Effector memory CD4-positive, alpha-beta T cell (primary cell): ENCODE data around the gene TMEM163.

Experiments used
- DNase-seq, 3 donors: peaks; one replicate each; pipeline ENCODE4 v3.0.0-alpha.2; 2020
- H3K27ac ChIP-seq: 2 replicates; pipeline ENCODE4 v1.7.0; 2013; ENCODE audit warnings: mild to moderate bottlenecking, low read length, moderate library complexity; ENCODE audit not compliant: insufficient read depth, poor library complexity, severe bottlenecking
- H3K27me3 ChIP-seq: replicated peaks from 2 replicates; pipeline ENCODE4 v1.7.0; 2013; ENCODE audit warnings: mild to moderate bottlenecking, low read length; ENCODE audit not compliant: insufficient read depth, control insufficient read depth, poor library complexity, severe bottlenecking
- H3K36me3 ChIP-seq: 2 replicates; pipeline ENCODE4 v1.7.0; 2013; ENCODE audit warnings: mild to moderate bottlenecking, low read length, moderate library complexity; ENCODE audit not compliant: control insufficient read depth, insufficient read depth
- H3K4me1 ChIP-seq: 2 replicates; pipeline ENCODE4 v1.7.0; 2013; ENCODE audit warnings: low read length, mild to moderate bottlenecking; ENCODE audit not compliant: control insufficient read depth, insufficient read depth, poor library complexity, severe bottlenecking
- H3K4me3 ChIP-seq: 2 replicates; pipeline ENCODE4 v1.7.0; 2013; ENCODE audit warnings: low read length, low read depth, mild to moderate bottlenecking; ENCODE audit not compliant: insufficient read depth, poor library complexity, severe bottlenecking
- H3K9me3 ChIP-seq: 2 replicates; pipeline ENCODE4 v1.7.0; 2013; ENCODE audit warnings: mild to moderate bottlenecking, low read length, moderate library complexity; ENCODE audit not compliant: control insufficient read depth

TMEM163 gene

GRCh38 chr2:134451347-134451630, 267.5 kb downstream of the TMEM163 start:
- Histone ChIP-seq H3K4me3 (no peak overlapping the region), H3K27ac (no peak overlapping the region), H3K9me3 (no peaks in the 10 kb centered on the region), H3K36me3 (peaks cover 34% of the 10 kb centered on the region), H3K27me3 (no peaks in the 10 kb centered on the region), H3K4me1 (no peaks in the 10 kb centered on the region)
- no peak for DNase-seq

GRCh38 chr2:134449751-134450513, 268.9 kb downstream of the TMEM163 start:
- no peak for DNase-seq

DNA sequence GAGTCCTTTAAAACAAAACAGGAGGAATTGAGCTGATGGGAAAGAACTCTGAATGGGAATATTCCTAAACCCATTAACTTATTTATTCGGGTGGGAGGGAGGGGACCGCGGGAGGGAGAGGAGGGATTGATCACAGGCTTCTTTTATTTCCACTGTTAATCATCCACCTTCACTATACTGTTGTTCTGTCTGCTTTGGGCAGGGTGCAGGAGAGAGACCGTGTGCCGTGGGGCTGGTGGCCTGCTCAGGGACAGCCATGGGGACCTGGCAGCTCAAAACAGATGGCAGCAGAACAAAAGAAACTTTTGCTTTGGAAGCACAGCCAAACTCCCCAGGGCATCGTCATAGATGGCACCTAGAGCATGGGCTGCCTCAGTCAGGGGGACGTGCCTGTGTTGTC, 269.6 kb downstream of the TMEM163 start:
- no peak for DNase-seq
- no peaks in the 10 kb centered on the region for H3K9me3 ChIP-seq
- H3K4me1 ChIP-seq = no peaks in the 10 kb centered on the region
- H3K27me3 ChIP-seq = no peaks in the 10 kb centered on the region
- peaks cover 45% of the 10 kb centered on the region for H3K36me3 ChIP-seq
- H3K27ac ChIP-seq = no peak overlapping the region
- H3K4me3 ChIP-seq = no peak overlapping the region

More at GRCh38 chr2:134449751-134450513, 268.9 kb downstream of the TMEM163 start:
- H3K27me3 ChIP-seq = no peaks in the 10 kb centered on the region
- peaks cover 46% of the 10 kb centered on the region for H3K36me3 ChIP-seq
- H3K27ac ChIP-seq = no peak overlapping the region
- H3K9me3 ChIP-seq = no peaks in the 10 kb centered on the region
- no peaks in the 10 kb centered on the region for H3K4me1 ChIP-seq
- H3K4me3 ChIP-seq = no peak overlapping the region

DNA sequence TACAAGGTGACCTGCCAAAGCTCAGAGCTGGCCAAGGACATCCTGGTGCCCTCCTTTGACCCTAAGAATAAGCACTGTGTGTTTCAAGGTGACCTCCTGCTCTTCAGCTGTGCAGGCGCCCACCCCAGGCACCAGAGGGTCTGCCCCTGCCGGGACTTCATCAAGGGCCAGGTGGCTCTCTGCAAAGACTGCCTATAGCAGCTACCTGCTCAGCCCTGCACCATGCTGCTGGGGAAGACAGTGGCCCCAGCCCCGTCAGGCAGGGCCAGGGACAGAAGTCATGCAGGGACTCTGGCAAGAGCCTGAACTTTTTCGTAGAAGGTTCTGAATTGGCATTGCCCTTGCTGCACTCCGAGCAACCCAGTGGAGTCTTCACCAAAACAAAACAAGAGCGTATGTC, 270.1 kb downstream of the TMEM163 start:
- Histone ChIP-seq H3K4me3 (no peak overlapping the region), H3K27me3 (no peaks in the 10 kb centered on the region), H3K27ac (no peak overlapping the region), H3K36me3 (peaks cover 40% of the 10 kb centered on the region), H3K9me3 (no peaks in the 10 kb centered on the region), H3K4me1 (no peaks in the 10 kb centered on the region)
- no peak for DNase-seq

GRCh38 chr2:134447669-134448068, 271.1 kb downstream of the TMEM163 start:
- Histone ChIP-seq H3K27ac (no peak overlapping the region), H3K4me3 (no peak overlapping the region), H3K4me1 (no peaks in the 10 kb centered on the region), H3K27me3 (no peaks in the 10 kb centered on the region), H3K36me3 (peaks cover 42% of the 10 kb centered on the region), H3K9me3 (no peaks in the 10 kb centered on the region)
- no peak for DNase-seq

DNA sequence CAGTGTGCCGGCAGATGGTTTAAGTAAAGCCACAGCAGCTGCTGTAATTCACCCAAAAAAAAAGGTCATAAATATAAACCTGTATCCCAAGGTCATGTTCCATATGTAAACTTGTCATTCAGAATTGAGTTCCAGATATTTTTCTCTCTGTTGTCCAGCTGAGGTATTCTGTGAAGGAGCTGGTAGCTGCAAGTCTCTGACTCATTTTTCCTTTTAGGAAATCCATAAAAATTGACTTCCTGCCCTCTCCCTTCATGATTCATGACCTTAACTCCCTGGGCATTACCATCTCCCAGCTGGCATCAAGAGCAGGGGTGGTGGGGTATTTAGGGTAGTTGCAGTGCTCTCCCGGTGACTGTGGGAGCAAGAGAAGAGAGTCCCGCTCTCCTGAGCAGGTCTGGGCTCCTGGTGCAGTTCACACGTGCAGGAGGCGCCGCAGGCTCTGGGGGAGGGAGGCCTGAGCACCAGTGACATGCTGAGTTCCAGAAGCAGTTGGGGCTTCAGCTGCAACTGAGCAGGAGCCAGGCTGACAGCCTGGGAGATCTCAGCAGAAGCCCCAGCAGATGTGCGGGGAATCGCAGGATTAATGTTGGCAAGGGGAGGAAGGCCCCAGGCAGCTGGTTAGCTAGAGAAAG, 272.3 kb downstream of the TMEM163 start:
- H3K4me1 ChIP-seq = no peaks in the 10 kb centered on the region
- H3K9me3 ChIP-seq = no peaks in the 10 kb centered on the region
- DNase-seq = no peak
- no peaks in the 10 kb centered on the region for H3K27me3 ChIP-seq
- H3K4me3 ChIP-seq = no peak overlapping the region
- no peak overlapping the region for H3K27ac ChIP-seq
- peaks cover 53% of the 10 kb centered on the region for H3K36me3 ChIP-seq

- no peak for DNase-seq
- Histone ChIP-seq H3K9me3 (no peaks in the 10 kb centered on the region), H3K27ac (no peak overlapping the region), H3K27me3 (no peaks in the 10 kb centered on the region), H3K4me1 (no peaks in the 10 kb centered on the region), H3K36me3 (peaks cover 53% of the 10 kb centered on the region), H3K4me3 (no peak overlapping the region)
Observed at GRCh38 chr2:134445985-134446382, 272.8 kb downstream of the TMEM163 start.

DNA sequence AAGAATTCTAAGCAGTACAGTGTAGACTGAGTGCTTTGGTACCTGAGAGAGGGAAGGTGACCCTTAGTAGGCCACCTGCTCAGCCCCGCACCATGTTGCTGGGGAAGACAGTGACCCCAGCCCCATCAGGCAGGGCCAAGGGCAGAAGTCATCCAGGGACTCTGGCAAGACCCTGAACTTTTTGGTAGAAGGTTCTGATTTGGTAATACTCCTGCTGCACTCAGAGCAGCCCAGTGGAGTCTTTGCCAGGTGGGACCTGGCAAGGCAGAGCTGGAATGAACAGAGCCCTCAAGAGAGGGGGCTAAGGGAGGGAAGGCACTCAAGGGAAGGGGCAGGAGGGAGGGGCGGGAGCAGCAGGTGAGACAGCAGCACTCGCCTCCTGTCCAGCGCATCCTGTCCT, 273.7 kb downstream of the TMEM163 start:
- Histone ChIP-seq H3K36me3 (peaks cover 53% of the 10 kb centered on the region), H3K4me1 (no peaks in the 10 kb centered on the region), H3K27me3 (no peaks in the 10 kb centered on the region), H3K9me3 (no peaks in the 10 kb centered on the region), H3K27ac (no peak overlapping the region), H3K4me3 (no peak overlapping the region)
- no peak for DNase-seq

DNA sequence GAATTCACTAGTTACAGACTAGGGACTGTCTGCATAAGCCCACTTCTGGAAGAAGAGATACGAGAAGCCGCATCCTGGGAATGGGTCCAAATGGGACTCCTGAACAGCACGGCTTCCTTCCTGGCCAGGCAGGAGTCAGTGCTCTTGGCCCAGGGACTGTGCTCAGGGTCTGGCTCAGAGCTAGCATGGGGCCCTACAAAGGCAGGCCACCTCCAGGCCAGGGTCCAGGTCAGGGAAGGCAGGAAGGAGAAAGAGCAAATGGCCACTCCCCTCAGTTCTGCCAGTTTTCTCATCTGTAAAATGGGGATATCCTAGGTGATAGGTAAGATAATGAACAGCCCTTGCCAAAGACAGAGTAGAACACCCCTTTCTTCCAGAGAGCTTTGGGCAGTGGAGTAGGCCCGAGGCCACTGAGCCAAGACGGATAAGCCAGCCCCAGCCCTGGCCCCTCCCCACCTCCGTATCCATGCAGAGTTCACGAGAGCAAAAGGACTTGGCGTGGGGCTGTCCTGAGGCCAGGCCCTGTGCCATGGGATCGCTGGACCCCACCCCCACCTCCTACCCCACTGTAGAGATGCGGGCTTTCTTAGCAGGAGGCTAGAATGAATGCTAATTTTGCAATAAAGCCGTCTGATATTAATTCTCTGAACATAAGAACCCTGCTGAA, 274.9 kb downstream of the TMEM163 start:
- H3K27me3 ChIP-seq = no peaks in the 10 kb centered on the region
- H3K36me3 ChIP-seq = peaks cover 53% of the 10 kb centered on the region
- H3K4me1 ChIP-seq = no peaks in the 10 kb centered on the region
- no peak for DNase-seq
- no peak overlapping the region for H3K4me3 ChIP-seq
- no peak overlapping the region for H3K27ac ChIP-seq
- H3K9me3 ChIP-seq = no peaks in the 10 kb centered on the region

- Histone ChIP-seq H3K36me3 (peaks cover 32% of the 10 kb centered on the region), H3K27me3 (no peaks in the 10 kb centered on the region), H3K9me3 (no peaks in the 10 kb centered on the region), H3K4me1 (no peaks in the 10 kb centered on the region), H3K4me3 (no peak overlapping the region), H3K27ac (no peak overlapping the region)
- DNase-seq = no peak
Observed at GRCh38 chr2:134441153-134441863, 277.5 kb downstream of the TMEM163 start.
